NCI-H2227 (cell line): Measurements from ENCODE around the gene KRT39.

Experiments used
- DNase-seq: peaks from one replicate; lab custom pipeline; 2025; ENCODE audit not compliant: unreplicated experiment; lab: John Stamatoyannopoulos, UW

KRT39 gene

GRCh38 chr17:40980596-40980995 is 13.8 kb upstream of the KRT39 start:
- peak; percentile 19 for DNase-seq

- no peak for DNase-seq
Observed at GRCh38 chr17:40980117-40980516, 13.4 kb upstream of the KRT39 start.

- no peak for DNase-seq
Observed at GRCh38 chr17:40978575-40979151, 11.9 kb upstream of the KRT39 start.

GRCh38 chr17:40975516-40975915 is 8.8 kb upstream of the KRT39 start:
- no peak for DNase-seq

- no peak for DNase-seq
Observed at GRCh38 chr17:40974366-40974765, 7.6 kb upstream of the KRT39 start.

- no peak for DNase-seq
Observed at GRCh38 chr17:40967582-40967981, 834 bp upstream of the KRT39 start.

- DNase-seq, result no peak
Observed at GRCh38 chr17:40963838-40964237, 2.9 kb downstream of the KRT39 start.

GRCh38 chr17:40962059-40962561 is 4.6 kb downstream of the KRT39 start:
- DNase-seq, result no peak

GRCh38 chr17:40961591-40961990 is 5.2 kb downstream of the KRT39 start:
- DNase-seq, result no peak

GRCh38 chr17:40960144-40960543 is 6.6 kb downstream of the KRT39 start:
- no peak for DNase-seq

GRCh38 chr17:40958086-40958953 is 8.4 kb downstream of the KRT39 start:
- no peak for DNase-seq

- DNase-seq, result no peak
Observed at GRCh38 chr17:40956401-40957254, 10.1 kb downstream of the KRT39 start.

- no peak for DNase-seq
Observed at GRCh38 chr17:40953881-40954280, 12.9 kb downstream of the KRT39 start.

GRCh38 chr17:40952661-40953060 is 14.1 kb downstream of the KRT39 start:
- no peak for DNase-seq

GRCh38 chr17:40952154-40952553 is 14.6 kb downstream of the KRT39 start:
- no peak for DNase-seq

GRCh38 chr17:40951011-40951622 is 15.6 kb downstream of the KRT39 start:
- DNase-seq, result no peak

GRCh38 chr17:40950176-40950575 is 16.6 kb downstream of the KRT39 start:
- DNase-seq, result peak; percentile 24

GRCh38 chr17:40949418-40949817 is 17.3 kb downstream of the KRT39 start:
- peak; percentile 56 for DNase-seq

- DNase-seq, result no peak
Observed at GRCh38 chr17:40947929-40948328, 18.8 kb downstream of the KRT39 start.

GRCh38 chr17:40945414-40945813 is 21.3 kb downstream of the KRT39 start:
- DNase-seq, result no peak

GRCh38 chr17:40944531-40944930 is 22.2 kb downstream of the KRT39 start:
- no peak for DNase-seq
